Stomach (tissue), 9 donors: Measurements from ENCODE around the gene FSTL4. TPM values are rescaled to one million over a fixed set of nuclear protein-coding genes. Genes with fewer than 3 reads are reported as not detected.

Experiments used
- DNase-seq, 2 donors: peaks; one replicate each; pipeline versions ENCODE4 v3.0.0 to v3.0.0-alpha.2; 2013 to 2019
- H3K27ac ChIP-seq, 5 donors: fragments of 200-600 bp in 4 of 5; sonication (generic) in 4 of 5; one replicate each; pipeline ENCODE4 v1.5.1; 2013 to 2019; ENCODE audit warnings: mild to moderate bottlenecking in 1 of 5, moderate library complexity in 1 of 5
- H3K27me3 ChIP-seq, 3 donors: fragments of 200-600 bp; sonication (generic); one replicate each; pipeline ENCODE4 v1.5.1; 2017 to 2019; ENCODE audit warnings: mixed run types in 1 of 3
- H3K36me3 ChIP-seq, 4 donors: fragments of 200-600 bp; sonication (generic); 1 replicate in 3 of 4; 2 replicates in 1 of 4; pipeline ENCODE4 v1.5.1; 2016 to 2019
- H3K4me1 ChIP-seq, 4 donors: fragments of 200-600 bp; sonication (generic); one replicate each; pipeline ENCODE4 v1.5.1; 2016 to 2019
- H3K4me3 ChIP-seq, 4 donors: fragments of 200-600 bp; sonication (generic) in 3 of 4; one replicate each; pipeline ENCODE4 v1.5.1; 2016 to 2019; ENCODE audit warnings: mild to moderate bottlenecking in 1 of 4
- H3K9me3 ChIP-seq, 4 donors: fragments of 200-600 bp; sonication (generic); one replicate each; pipeline ENCODE4 v1.5.1; 2016 to 2019
- CTCF ChIP-seq, 7 experiments: fragments of 450-650 bp in 4 of 7; fragments of 200-600 bp in 3 of 7; sonication (generic) in 3 of 7; IDR thresholded peaks; one replicate each; pipeline ENCODE4 v1.5.1; 2016 to 2019; ENCODE audit warnings: antibody characterized with exemption in 7 of 7, control low read depth in 2 of 7, mild to moderate bottlenecking in 1 of 7
- EP300 ChIP-seq: sonication (generic); formaldehyde crosslinking; IDR thresholded peaks from one replicate; pipeline ENCODE4 v1.6.1; 2017; ENCODE audit warnings: antibody characterized with exemption
- POLR2A ChIP-seq, 4 donors: fragments of 450-650 bp; IDR thresholded peaks; one replicate each; pipeline ENCODE4 v1.6.1; 2016; ENCODE audit warnings: antibody characterized with exemption in 4 of 4, control low read depth in 2 of 4, mild to moderate bottlenecking in 1 of 4, moderate library complexity in 1 of 4
- POLR2AphosphoS5 ChIP-seq, 3 donors: sonication (generic); formaldehyde crosslinking; IDR thresholded peaks; one replicate each; pipeline ENCODE4 v1.6.1; 2016; ENCODE audit warnings: antibody characterized with exemption in 3 of 3
- WGBS, 5 donors: extraction: QIAGEN DNeasy Blood & Tissue Kit in 3 of 5; methylation state at CpG; one replicate each; pipeline versions ENCODE4 v1.1.5 to v1.1.7; 2013 to 2018; 5-methylcytosine and 5-hydroxymethylcytosine counted together
- intact Hi-C: fragments of 100-400 bp; cut with DNase I; formaldehyde crosslinking; loops from one replicate; pipeline ENCODE4 v1.15.1; 2023; ENCODE audit warnings: low total_unique reads
- polyA plus RNA-seq, 3 donors: library from polyadenylated mRNA; stranded (reverse); fragments of 200-250 nt; gene quantifications; one replicate each; pipeline ENCODE4 v1.2.3, GENCODE V29; 2013
- total RNA-seq, 5 donors: library from RNA; depleted of rRNA; stranded (reverse); fragments of >200 nt; gene quantifications; one replicate each; pipeline versions ENCODE4 v1.1.0 to v1.2.3, GENCODE V29; 2014 to 2016
- donor health status: healthy with polysubstance abuse.
- donor health status: Bipolar disorder and iron deficiency.
- donor health status: healthy.

Gene FSTL4
- total and polyA plus RNA-seq, 8 donors: 0.37 to 0.55 TPM; not detected in 6

- intact Hi-C loops: no loop called here
- WGBS, 5 donors: 65 to 76% (median 73%) methylated on average over 2 of the region's 2 CpGs
Measured at GRCh38 chr5:133303298-133303697, 309.0 kb downstream of the FSTL4 start.

DNA sequence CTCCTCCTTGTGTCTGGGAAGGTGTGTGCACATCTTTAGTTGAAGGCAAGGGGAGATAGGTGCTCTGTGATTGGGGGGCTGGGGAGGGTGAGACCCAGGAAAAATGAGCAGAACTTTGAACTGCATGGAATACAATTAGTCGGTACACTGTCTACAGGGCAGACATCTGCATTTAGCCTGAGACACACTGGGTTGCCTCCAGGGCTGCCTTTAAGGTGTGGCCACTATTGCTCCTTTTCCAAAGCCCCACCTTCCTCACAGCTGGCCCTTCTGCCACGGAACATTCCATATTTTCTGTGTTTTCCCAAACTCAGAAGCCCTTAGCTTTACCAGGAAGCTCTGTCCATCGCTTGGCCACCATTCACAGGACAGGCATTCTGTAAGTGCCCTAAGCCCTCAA is 312.6 kb downstream of the FSTL4 start:
- Histone ChIP-seq H3K27me3 (peaks cover 0 to 16% (median 0%) of the 10 kb centered on the region in 3 donors), H3K36me3 (no peaks in the 10 kb centered on the region), H3K27ac (no peak overlapping the region), H3K9me3 (no peaks in the 10 kb centered on the region), H3K4me1 (no peaks in the 10 kb centered on the region), H3K4me3 (no peak overlapping the region)
- intact Hi-C loops: no loop called here
- DNase-seq: no peak
- no peak for TF ChIP-seq CTCF (IDR thresholded peaks at IDR 0.05)
- no peak for TF ChIP-seq POLR2A (IDR thresholded peaks at IDR 0.05)
- TF ChIP-seq POLR2AphosphoS5 (IDR thresholded peaks at IDR 0.05): no peak
- no peak for TF ChIP-seq EP300
- 75 to 82% (median 79%) methylated on average over 3 of the region's 3 CpGs for WGBS, 5 donors

More at GRCh38 chr5:133303298-133303697, 309.0 kb downstream of the FSTL4 start:
- Histone ChIP-seq H3K9me3 (no peaks in the 10 kb centered on the region), H3K27ac (no peak overlapping the region), H3K27me3 (no peaks in the 10 kb centered on the region), H3K4me3 (no peak overlapping the region), H3K4me1 (no peaks in the 10 kb centered on the region), H3K36me3 (no peaks in the 10 kb centered on the region)
- TF ChIP-seq CTCF (IDR thresholded peaks at IDR 0.05) (no peak), POLR2AphosphoS5 (IDR thresholded peaks at IDR 0.05) (no peak), POLR2A (IDR thresholded peaks at IDR 0.05) (no peak), EP300 (no peak)
- no peak for DNase-seq

DNA sequence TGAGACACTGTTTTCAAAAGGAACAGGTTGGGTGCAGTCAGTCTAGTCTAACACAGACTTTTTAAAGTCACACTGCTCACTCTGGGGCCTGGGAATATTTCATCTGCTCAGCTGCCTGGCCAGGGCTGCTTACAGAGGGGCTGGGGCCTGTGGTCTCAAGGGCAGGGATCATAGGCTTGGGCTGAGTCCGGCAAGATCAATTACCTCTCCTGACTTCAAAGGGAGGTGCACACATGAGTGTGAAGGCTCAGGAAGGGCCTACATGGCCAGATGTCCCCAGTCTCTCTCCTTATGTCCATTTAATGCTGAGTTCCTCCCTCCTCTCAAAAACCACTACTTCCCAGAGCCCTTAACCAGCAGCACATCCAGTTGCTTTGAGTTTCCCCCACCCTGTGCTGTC is 313.3 kb downstream of the FSTL4 start:
- TF ChIP-seq CTCF (IDR thresholded peaks at IDR 0.05) (no peak), POLR2AphosphoS5 (IDR thresholded peaks at IDR 0.05) (no peak), EP300 (no peak), POLR2A (IDR thresholded peaks at IDR 0.05) (no peak)
- H3K36me3 ChIP-seq: no peaks in the 10 kb centered on the region
- no peak overlapping the region for H3K4me3 ChIP-seq
- 67 to 81% (median 67%) methylated on average over 1 of the region's 1 CpG for WGBS, 5 donors
- no peaks in the 10 kb centered on the region for H3K9me3 ChIP-seq
- H3K27ac ChIP-seq: no peak overlapping the region
- intact Hi-C loops: no loop called here
- H3K4me1 ChIP-seq: no peaks in the 10 kb centered on the region
- H3K27me3 ChIP-seq: peaks cover 0 to 16% (median 0%) of the 10 kb centered on the region in 3 donors
- no peak for DNase-seq

GRCh38 chr5:133298447-133298846 is 313.9 kb downstream of the FSTL4 start:
- H3K9me3 ChIP-seq: no peaks in the 10 kb centered on the region
- DNase-seq: no peak
- H3K27me3 ChIP-seq: peaks cover 0 to 16% (median 0%) of the 10 kb centered on the region in 3 donors
- no peaks in the 10 kb centered on the region for H3K36me3 ChIP-seq
- no peak overlapping the region for H3K27ac ChIP-seq
- 70 to 88% (median 77%) methylated on average over 4 of the region's 4 CpGs for WGBS, 5 donors
- TF ChIP-seq CTCF (IDR thresholded peaks at IDR 0.05) (no peak), EP300 (no peak), POLR2A (IDR thresholded peaks at IDR 0.05) (no peak), POLR2AphosphoS5 (IDR thresholded peaks at IDR 0.05) (no peak)
- intact Hi-C loops: no loop called here
- no peak overlapping the region for H3K4me3 ChIP-seq
- H3K4me1 ChIP-seq: no peaks in the 10 kb centered on the region
